ENCODE measurements around the gene DNAJC12.
"Not testable (repeated sequence)": the region's sequence is repeated elsewhere in the genome, so short reads cannot be mapped to it uniquely, and the experiment has no call there.

DNAJC12 gene

DNA sequence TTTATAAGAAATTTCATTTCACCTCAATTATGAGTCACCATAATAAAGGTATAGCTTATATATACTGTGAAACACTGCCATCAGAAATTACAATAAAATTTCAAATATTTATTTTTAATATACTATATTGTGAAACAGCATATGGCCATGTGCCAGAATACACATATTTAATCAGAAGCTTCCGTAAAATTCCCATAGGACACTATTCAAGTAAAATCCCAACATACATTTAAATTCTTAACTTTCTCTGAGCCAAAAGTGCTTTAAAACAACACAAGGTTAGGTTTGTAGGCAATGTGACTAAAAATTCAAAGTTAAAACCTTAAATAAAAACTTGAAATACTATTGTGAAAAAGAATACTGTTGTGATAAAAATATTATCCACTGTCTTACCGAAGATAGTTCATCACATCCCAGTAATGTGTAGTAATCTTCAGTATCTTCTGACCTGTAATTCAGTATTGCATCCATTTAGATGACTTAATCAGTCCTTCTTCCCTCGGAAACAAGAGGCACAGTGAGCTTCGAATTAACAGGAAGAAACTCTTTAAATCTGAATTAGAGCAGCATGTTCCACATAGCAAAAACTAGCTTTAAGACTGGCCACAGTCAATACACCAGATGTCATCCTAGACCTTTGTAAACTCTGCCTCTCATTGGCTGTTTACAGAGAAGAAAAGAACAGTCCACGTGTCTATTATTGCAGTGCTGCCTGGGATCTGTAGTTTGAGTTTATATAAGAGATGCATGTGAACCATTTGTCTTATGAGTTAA lies at the start of gene DNAJC12:
TSS of gene DNAJC12 (minus strand) at position 648 of the 774 bp plus-strand sequence. CDS start at position 471, 177 bp downstream.
- in situ Hi-C loops (cut with HindIII; ENCODE audit: low sequenced_read_pairs) = no loop called here

DNA sequence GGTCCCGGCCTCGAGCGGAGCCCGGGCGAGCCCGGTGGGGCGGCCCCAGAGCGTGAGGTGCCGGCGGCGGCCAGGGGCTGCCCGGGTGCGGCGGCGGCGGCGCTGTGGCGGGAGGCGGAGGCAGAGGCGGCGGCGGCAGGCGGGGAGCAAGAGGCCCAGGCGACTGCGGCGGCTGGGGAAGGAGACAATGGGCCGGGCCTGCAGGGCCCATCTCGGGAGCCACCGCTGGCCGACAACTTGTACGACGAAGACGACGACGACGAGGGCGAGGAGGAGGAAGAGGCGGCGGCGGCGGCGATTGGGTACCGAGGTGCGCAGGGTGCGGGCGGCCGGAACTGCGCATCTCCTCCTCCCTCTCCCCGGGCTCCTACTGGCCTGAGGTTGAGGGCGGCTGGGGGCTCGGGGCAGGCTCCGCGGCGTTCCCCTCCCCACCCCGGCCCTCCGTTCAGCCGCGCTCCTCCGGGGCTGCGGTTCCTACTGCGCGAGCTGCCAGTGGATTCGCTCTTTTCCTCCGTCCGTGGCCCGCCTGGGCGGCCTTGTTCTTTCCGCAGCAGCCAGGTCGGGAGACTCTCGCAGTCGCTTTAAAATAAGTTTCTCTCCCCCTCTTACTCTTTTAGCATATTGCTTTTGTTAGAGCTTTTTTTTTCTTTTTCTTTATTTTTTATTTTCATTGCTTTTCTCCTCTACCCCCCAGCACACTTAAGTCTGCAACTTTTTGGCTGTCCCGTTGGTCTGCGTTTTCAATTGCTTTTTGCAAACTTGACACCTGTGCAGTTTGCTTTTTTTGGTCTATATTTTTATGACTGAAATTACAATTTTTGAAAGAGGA lies 47.1 kb upstream of the DNAJC12 start:
- in situ Hi-C loops (cut with HindIII; ENCODE audit: low sequenced_read_pairs) = no loop called here

DNA sequence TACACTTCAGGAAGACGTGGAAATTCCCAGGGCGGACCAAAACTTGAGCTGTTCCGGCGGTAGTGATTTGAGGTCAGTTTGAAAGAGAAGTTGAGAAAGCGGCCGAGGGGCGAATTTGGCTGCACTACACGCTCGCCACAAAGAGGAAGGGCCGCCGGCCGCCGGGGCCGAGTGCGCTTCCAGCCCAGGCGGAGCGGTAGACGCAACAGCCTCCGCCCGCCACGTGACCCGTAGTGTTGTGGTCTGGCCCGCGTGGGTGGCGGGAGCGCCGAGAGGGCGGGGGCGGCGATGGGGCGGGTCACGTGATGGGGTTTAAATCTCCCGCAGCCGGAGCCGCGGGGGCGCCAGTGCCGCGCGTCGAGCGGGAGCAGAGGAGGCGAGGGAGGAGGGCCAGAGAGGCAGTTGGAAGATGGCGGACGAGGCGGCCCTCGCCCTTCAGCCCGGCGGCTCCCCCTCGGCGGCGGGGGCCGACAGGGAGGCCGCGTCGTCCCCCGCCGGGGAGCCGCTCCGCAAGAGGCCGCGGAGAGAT lies 46.4 kb upstream of the DNAJC12 start, which contains the start of gene SIRT1:
TSS of gene SIRT1 (plus strand) at position 344 of the 529 bp plus-strand sequence. CDS start at position 410, 66 bp downstream.
- in situ Hi-C loops (cut with HindIII; ENCODE audit: low sequenced_read_pairs) = no loop called here

DNA sequence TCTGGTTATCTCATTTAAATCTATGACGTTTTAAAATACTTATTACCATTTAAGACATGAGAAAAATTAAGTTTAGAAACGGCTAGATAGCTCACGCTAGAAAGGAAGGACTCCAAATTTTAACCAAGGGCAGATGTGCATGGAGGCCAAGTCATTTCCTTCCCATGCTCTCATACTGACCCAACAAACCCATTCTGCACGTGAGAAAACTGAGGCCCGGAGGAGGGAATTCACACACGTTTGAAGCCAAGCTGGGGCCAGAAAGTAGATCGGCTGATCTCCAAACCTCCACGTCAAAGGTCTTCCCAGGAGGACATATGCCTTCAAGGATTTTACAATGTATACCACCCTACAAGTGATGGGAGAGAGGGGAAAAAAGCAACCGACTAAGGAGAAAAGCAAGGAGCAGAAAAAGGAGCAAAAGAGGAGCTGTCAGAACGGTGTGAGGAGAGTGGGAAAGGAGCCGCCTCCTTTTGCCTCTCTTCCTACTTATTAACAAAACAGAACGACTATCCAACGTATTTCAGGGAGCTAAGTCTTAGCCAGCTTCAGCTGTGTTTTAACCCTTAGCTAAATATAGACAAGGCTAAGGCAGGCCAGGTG lies 45.8 kb upstream of the DNAJC12 start:
- in situ Hi-C loops (cut with HindIII; ENCODE audit: low sequenced_read_pairs) = no loop called here

DNA sequence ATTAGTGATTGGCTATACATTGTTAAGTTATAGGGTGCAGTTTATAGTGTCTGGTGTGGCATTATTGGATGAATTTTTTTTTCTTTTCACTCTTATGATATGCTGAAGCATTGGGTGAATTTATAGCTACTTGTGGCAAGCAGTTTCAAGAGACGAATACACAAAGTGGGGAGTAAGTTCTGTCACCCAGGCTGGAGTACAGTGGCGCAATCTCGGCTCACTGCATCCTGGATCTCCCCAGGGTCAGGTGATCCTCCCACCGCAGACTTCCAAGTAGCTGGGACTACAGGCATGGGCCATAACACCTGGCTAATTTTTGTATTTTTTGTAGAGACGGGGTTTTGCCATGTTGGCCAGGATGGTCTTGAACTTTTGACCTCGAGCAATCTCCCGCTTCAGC lies 40.1 kb upstream of the DNAJC12 start:
- in situ Hi-C loops (cut with HindIII; ENCODE audit: low sequenced_read_pairs) = no loop called here

DNA sequence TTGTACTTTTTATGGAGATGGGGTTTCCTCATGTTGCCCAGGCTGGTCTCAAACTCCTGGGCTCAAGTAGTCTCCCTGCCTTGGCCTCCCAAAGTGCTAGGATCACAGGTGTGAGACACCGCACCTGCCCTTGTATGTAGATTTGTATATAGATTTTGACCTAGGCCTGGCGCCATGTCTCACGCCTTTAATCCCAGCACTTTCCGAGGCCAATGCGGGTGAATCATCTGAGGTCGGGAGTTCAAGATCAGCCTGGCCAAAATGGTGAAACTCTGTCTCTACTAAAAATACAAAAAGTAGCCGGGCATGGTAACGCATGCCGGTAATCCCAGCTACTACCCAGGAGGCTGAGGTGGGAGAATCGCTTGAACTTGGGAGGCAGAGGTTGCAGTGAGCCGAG lies 39.4 kb upstream of the DNAJC12 start:
- in situ Hi-C loops (cut with HindIII; ENCODE audit: low sequenced_read_pairs) = not testable (repeated sequence)

DNA sequence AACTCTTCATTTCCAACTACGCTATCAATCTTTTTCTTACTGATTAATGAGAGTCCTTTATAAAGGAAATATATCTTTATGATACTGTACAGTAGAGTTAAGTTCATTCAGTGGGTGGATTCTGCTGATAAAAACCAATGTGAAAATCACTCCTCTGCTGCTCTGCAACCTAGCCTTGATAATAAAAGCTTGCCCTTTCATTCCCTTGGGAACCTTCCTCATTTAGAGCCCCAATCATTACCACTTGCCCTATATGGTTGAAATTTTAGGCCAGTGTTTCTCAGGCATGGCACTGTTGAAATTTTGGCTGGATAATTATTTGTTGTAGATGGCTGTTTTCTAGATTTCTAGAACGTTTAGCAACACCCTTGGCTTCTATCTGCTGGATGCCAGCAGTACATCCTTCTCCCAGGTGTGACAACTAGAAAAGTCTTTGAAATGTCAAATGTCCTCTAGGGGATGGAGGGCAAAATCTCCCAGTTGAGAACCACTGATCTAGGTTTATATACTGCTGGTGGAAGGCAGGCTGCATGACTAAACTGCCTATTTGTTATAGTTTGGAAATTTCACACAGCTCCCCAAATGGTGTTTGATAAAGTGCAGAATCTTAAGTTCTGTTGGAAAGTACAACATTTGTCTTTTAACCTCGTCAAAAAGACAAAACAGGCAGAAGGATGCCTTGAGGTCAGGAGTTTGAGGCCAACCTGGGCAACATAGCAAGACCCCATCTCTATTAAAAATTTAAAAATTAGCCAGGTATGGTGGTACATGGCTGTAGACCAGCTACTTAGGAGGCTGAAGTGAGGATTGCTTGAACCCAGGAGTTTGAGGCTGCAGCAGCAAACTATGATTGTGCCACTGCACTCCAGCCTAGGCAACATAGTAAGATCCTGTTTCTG lies 37.6 kb upstream of the DNAJC12 start:
- in situ Hi-C loops (cut with HindIII; ENCODE audit: low sequenced_read_pairs) = no loop called here

DNA sequence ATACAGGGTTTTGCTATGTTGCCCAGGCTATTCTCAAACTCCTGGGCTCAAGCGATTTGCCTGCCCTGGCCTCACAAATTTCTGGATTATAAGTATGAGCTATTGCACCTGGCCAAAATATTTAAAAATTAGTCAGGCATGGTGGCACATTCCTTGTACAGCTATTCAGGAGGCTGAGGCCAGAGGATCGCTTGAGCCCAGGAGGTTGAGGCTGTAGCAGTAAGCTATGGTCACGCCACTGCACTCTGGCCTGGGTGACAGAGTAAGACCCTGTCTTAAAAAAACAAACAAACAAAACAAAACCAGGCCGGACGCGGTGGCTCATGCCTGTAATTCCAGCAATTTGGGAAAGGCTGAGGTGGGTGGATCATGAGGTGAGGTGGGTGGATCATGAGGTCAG lies 32.0 kb upstream of the DNAJC12 start:
- in situ Hi-C loops (cut with HindIII; ENCODE audit: low sequenced_read_pairs) = no loop called here

DNA sequence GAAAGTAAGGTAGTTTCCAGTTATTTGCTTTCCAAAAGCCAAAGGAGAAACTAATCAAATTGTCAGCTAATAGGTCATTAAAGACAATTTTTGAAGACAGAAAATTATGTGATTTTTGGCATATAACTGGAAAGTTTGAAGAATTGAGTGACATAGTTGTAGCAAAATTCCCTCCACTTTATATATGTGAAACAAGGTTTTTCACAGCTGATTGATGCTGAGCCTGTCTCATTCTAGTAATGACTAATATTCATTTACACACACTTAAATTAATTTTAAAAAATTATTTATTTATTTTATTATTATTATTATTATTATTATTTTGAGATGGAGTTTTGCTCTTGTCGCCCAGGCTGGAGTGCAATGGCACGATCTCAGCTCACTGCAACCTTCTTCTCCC lies 30.1 kb upstream of the DNAJC12 start:
- in situ Hi-C loops (cut with HindIII; ENCODE audit: low sequenced_read_pairs) = no loop called here

DNA sequence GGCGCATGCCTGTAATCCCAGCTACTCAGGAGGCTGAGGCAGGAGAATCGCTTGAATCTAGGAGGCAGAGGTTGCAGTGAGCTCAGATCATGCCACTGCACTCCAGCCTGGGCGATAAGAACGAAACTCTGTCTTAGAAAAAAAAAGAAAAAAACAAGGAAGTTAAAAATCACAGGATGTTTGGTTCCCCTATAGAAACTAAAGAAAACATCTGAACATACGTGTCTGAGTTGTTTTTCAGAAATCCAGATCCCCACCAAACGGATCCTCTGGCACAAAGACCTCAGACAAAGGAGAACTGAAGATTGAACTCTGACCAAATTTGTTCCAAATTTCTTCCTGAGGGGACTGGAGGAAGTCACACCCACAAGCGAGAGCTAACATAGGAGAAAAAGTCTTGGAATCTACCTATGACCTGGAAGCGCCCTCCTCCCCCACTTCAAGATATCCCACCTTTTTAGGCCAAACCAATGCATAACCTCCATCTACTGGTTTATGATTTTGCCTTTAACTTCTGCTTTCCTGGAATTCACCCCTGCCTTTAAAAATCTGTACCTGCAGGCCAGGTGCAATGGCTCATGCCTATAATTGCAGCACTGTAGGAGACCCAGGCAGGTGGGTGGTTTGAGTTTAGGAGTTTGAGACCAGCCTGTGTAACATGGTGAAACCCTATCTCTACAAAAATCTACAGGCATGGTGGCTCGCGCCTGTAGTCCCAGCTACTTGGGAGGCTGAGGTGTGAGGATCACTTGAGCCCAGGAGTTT lies 26.8 kb upstream of the DNAJC12 start:
- in situ Hi-C loops (cut with HindIII; ENCODE audit: low sequenced_read_pairs) = no loop called here

DNA sequence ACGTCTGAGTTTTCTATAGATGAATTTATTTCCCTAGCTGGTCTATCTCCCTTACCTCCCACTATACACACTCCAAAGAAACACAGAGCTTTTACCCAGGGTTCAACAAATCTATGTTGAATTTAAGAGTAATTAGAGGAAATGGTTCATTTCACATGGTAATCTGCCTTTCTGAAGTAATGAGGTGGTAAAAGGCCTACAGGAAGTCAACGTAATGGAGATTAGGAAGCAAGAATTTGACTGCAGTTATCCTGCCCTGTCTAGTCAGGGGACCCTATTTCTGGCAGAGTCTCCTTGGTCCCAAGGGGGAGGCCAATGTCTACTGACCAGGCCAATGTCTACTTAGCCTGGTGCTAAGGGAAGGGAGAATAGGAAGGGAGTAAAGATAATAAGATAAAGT lies 25.1 kb upstream of the DNAJC12 start:
- in situ Hi-C loops (cut with HindIII; ENCODE audit: low sequenced_read_pairs) = no loop called here

DNA sequence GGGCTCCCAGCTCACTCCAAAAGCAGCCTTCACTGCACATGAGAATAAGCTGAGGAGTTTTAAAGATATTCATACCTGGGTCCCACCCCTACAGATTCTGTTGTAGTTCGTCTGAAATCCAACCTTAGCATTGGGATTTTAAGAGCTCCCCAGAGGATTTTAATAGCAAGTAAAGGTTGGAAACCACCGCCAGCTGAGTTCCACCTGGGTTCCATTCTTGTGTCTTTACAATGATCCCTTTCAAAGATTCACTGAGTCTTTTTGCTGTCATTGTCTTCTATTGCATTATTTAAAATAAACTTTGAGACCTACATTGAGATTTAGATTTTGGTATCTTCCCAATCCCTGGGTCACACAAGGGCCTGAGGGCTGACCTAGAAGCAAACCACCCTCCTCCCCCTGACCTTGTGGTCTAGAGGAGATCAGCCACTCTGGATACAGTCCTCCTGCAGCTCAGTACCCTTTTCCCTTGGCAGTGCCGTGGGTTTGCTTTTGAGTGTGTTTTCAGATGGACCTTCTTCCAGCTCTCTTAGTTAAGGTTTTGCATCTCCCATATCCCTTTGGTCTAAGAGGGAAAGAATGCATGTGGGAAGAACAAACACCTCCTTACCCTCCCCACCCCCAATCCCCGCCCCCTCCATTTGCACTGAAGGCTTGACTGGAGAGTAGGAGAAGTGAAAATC lies 23.9 kb upstream of the DNAJC12 start:
- in situ Hi-C loops (cut with HindIII; ENCODE audit: low sequenced_read_pairs) = no loop called here

DNA sequence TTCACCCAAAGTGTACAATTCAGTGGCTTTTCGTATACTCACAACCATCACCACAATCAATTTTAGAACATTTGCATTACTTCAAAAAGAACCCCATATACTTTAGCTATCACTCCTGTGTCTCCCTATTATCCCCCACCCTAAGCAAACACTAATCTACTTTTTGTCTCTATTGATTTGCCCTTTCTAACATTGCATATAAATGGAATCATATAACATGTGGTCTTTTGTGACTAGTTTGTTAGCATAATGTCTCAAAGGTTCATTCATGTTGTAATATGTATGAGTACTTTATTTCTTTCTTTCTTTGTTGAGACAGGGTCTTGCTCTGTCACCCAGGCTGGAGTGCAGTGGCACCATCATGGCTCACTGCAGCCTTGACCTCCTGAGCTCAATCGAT lies 21.0 kb upstream of the DNAJC12 start:
- in situ Hi-C loops (cut with HindIII; ENCODE audit: low sequenced_read_pairs) = no loop called here

DNA sequence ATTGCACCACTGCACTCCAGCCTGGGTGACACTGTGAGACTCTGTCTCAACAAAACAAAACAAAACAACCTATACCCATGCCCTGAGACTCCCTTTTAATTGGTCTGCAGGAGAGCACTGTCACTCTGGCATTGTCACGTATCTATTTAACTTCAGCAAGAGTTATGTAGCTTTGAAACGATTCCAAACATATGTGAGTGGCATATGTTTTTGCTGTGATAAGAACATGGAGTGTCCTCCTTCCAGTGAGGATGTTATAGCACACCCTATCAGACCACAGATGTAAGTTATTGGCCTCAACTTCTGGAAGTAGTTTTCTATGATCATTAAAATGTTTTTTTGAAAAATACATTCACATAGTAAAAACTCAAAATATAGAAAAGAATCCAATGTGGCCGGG lies 15.5 kb upstream of the DNAJC12 start:
- in situ Hi-C loops (cut with HindIII; ENCODE audit: low sequenced_read_pairs) = no loop called here

DNA sequence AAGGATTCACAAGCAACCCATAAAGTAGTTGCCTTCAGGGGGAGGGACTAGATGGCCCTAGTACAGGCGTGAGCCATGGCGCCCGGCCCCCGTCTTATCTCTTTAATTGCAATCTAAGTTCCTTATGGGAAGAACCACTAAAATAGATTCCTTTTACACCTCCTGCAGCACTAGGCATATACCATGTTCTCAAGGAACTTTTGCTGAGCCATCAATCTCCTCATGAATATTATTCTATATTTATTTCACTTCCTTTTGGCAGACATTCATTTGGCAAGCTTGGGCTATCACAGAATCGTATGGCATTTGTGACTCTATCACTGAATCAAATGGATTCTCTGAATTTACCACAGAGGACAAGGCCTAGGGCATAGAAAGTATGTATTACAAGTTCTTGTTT lies 14.8 kb upstream of the DNAJC12 start:
- in situ Hi-C loops (cut with HindIII; ENCODE audit: low sequenced_read_pairs) = no loop called here

DNA sequence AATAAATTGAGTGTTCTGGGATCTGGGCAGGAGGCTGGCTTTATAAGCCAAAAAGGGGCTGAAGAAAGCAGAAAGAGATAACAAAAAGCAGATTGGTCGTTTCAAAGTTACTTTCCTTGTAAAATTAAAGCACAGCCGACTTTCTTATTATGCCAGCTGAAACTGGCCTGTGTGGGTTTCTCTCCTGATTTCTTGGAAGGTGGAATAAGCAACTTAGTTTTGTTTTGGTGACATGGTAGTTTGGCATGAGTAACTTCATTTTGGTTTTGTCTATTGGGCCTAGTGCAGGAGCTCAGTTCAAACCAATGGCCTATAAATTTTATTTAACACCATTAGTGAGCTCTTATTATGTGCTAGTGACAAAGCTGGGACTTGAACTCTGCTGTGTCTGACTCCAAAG lies 13.2 kb upstream of the DNAJC12 start:
- in situ Hi-C loops (cut with HindIII; ENCODE audit: low sequenced_read_pairs) = no loop called here

DNA sequence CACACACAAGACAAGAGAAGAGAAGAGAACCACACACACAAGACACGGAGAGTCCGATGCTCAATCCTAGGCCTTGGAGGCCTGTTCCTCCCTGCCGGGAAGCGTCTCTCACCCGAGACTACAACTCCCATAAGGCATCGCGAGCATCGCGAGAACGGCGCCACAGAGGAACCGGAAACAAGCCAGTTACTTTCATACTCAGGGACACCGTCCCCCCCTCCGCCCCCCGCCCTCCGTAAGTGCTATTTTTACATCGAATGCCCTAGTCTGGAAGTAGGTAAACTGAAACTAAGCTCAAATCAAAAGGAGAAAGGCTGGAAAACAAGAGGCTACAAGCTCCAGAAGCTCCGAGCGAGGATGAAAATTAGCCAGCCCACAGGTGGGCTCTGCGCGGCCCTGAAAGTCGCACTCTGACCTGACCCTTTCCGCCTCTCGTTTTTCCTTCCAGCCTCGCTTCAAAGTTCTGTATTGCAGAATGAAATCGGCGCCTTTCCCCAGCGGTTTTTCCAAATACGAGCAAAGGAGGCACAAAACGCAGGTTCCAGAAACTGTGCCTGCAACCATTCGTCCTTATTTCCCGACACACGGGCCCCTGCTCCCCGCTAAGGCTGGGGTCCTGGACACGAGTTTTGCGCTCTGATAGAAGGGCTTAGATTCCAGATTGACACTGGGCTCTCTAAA lies 11.5 kb upstream of the DNAJC12 start:
- in situ Hi-C loops (cut with HindIII; ENCODE audit: low sequenced_read_pairs) = no loop called here

DNA sequence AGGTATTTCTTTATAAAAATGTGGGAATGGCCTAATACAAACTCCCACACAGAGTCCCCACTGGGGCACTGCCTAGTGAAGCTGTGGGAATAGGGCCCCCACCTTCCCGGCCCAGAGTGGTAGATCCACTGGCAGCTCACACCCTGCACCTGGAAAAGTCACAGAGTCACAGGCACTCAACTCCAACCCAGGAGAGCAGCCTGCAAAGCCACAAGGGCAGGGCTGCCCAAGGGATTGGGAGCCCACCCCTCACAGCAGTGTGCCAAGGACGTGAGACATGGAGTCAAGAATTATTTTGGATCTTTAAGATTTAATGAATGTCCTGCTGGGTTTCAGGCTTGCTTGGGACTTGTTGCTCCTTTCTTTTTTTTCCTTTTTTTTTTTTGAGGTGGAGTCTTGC lies 5.3 kb upstream of the DNAJC12 start:
- in situ Hi-C loops (cut with HindIII; ENCODE audit: low sequenced_read_pairs) = no loop called here

DNA sequence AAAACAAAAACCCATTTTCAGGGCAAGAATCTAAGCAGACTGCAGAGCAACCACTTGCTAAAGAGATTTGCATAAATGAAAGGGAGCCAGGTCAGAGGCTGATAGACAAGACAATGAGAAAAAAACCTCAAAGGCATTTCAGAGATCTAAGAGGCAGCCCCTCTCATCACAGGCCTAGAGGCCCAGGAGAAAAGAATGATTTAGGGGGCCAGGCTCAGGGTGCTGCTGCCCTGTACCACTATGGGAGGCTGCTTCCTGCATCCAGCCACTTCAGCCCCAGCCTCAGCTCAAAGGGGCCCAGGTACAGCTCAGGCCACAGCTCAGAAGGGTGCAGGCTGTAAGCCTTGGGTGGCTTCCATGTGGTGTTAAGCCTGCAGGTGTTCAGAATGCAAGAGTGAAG lies 3.7 kb upstream of the DNAJC12 start:
- in situ Hi-C loops (cut with HindIII; ENCODE audit: low sequenced_read_pairs) = no loop called here
